HCT116 (cell line): ENCODE results near the gene QRSL1. TPM values are rescaled to one million over a fixed set of nuclear protein-coding genes. Genes with fewer than 3 reads are reported as not detected.

Experiments
- ATAC-seq: fragments of 200-7000 bp; cut with Tn5 transposase; 2 replicates; pipeline ENCODE4 v1.9.1; 2020; ENCODE audit warnings: mild to moderate bottlenecking, moderate library complexity
- BruUV-seq: library from RNA; stranded (reverse); fragments of 400-500 nt; replicated peaks from 2 replicates; lab custom pipeline; 2021; lab: Mats Ljungman, UMichigan
- CTCF ChIA-PET: fragments of 300-600 bp; sonication (Branson Sonifier 250); formaldehyde crosslinking; loops from one replicate; lab custom pipeline; 2021; ENCODE audit warnings: antibody characterized with exemption; lab: Charles Lee
- POLR2A ChIA-PET: fragments of 300-600, 350-600 bp; sonication (Branson Sonifier 250); formaldehyde crosslinking; loops from one replicate; lab custom pipeline; 2021; ENCODE audit warnings: antibody characterized with exemption; lab: Charles Lee
- RAD21 ChIA-PET, 2 experiments: fragments of 300-600 bp; sonication (Branson Sonifier 250); formaldehyde crosslinking; loops; one replicate each; lab custom pipeline; 2023; ENCODE audit warnings: low total read pairs in 2 of 2; ENCODE audit not compliant: uncharacterized antibody in 2 of 2, unreplicated experiment in 2 of 2, low non-redundant PET in 1 of 2; lab: Charles Lee
- DNase-seq: peaks from one replicate; pipeline ENCODE4 v3.0.0-alpha.2; 2010; ENCODE audit warnings: low read depth, low spot score
- H2AFZ ChIP-seq: fragments of 200-600 bp; shearing (Covaris generic), sonication (generic); 2 replicates; pipeline ENCODE4 v1.6.1; 2017; ENCODE audit warnings: low read depth, mixed run types, mixed read lengths, antibody characterized with exemption, low read length; ENCODE audit not compliant: poor library complexity, severe bottlenecking
- H3K27ac ChIP-seq: 2 replicates; pipeline ENCODE4 v1.5.1; 2012; ENCODE audit warnings: low read depth, low read length
- H3K27me3 ChIP-seq: fragments of 200-600 bp; sonication (generic); 2 replicates; pipeline ENCODE4 v1.6.1; 2016; ENCODE audit warnings: mixed run types, low read length, mixed read lengths; ENCODE audit not compliant: insufficient read depth
- H3K36me3 ChIP-seq, 2 experiments: fragments of 200-500 bp in 1 of 2; fragments of 200-600 bp in 1 of 2; sonication (Bioruptor generic) in 1 of 2; sonication (generic) in 1 of 2; 2 replicates each; pipeline versions ENCODE4 v1.5.1 to v1.6.1; 2014 to 2016; ENCODE audit warnings: low read length in 2 of 2, inconsistent platforms in 1 of 2, mixed read lengths in 1 of 2, mixed run types in 1 of 2; ENCODE audit not compliant: insufficient read depth in 2 of 2, control insufficient read depth in 1 of 2
- H3K4me1 ChIP-seq, 2 experiments: fragments of 200-600 bp in 1 of 2; sonication (generic) in 1 of 2; 2 replicates each; pipeline versions ENCODE4 v1.5.1 to v1.6.1; 2012 to 2017; ENCODE audit warnings: low read length in 2 of 2, inconsistent platforms in 1 of 2, mild to moderate bottlenecking in 1 of 2, mixed read lengths in 1 of 2, mixed run types in 1 of 2, moderate library complexity in 1 of 2; ENCODE audit not compliant: insufficient read depth in 2 of 2, control insufficient read depth in 1 of 2
- H3K4me2 ChIP-seq: fragments of 200-600 bp; sonication (generic); 2 replicates; pipeline ENCODE4 v1.6.1; 2017; ENCODE audit warnings: mixed run types, low read length, mixed read lengths
- H3K4me3 ChIP-seq, 2 experiments: fragments of 200-600 bp in 1 of 2; sonication (generic) in 1 of 2; replicated peaks in 1 of 2; 2 replicates each; pipeline ENCODE4 v1.5.1; 2011 to 2016; ENCODE audit warnings: low read length in 2 of 2, control low read depth in 1 of 2, low read depth in 1 of 2, mild to moderate bottlenecking in 1 of 2, mixed read lengths in 1 of 2, mixed run types in 1 of 2
- H3K79me2 ChIP-seq: fragments of 200-600 bp; sonication (generic); 2 replicates; pipeline ENCODE4 v1.6.1; 2017; ENCODE audit warnings: mild to moderate bottlenecking, mixed run types, low read length, moderate library complexity, mixed read lengths; ENCODE audit not compliant: insufficient read depth
- H3K9ac ChIP-seq: fragments of 200-600 bp; sonication (generic); 2 replicates; pipeline ENCODE4 v1.6.1; 2016; ENCODE audit warnings: low read length, mixed read lengths
- H3K9me2 ChIP-seq: fragments of 200-600 bp; sonication (generic), shearing (Covaris generic); 2 replicates; pipeline ENCODE4 v1.6.1; 2017; ENCODE audit warnings: mixed run types, mild to moderate bottlenecking, moderate library complexity; ENCODE audit not compliant: insufficient read depth
- H3K9me3 ChIP-seq, 2 experiments: fragments of 200-500 bp in 1 of 2; fragments of 200-600 bp in 1 of 2; sonication (Bioruptor generic) in 1 of 2; sonication (generic) in 1 of 2; 2 replicates each; pipeline ENCODE4 v1.6.1; 2014 to 2017; ENCODE audit warnings: low read length in 2 of 2, mixed read lengths in 2 of 2, inconsistent platforms in 1 of 2, low read depth in 1 of 2, mild to moderate bottlenecking in 1 of 2, mixed run types in 1 of 2, moderate library complexity in 1 of 2; ENCODE audit not compliant: control insufficient read depth in 1 of 2, insufficient read depth in 1 of 2
- H4K20me1 ChIP-seq: fragments of 200-600 bp; sonication (generic), shearing (Covaris generic); 2 replicates; pipeline ENCODE4 v1.6.1; 2017; ENCODE audit warnings: mixed run types, mild to moderate bottlenecking, moderate library complexity; ENCODE audit not compliant: insufficient read depth
- CEBPB ChIP-seq: IDR thresholded peaks from 2 replicates; pipeline ENCODE4 v1.6.1; 2012; ENCODE audit warnings: low read depth
- EGR1 ChIP-seq: IDR thresholded peaks from 2 replicates; pipeline ENCODE4 v1.6.1; 2012; ENCODE audit warnings: low read depth
- ELF1 ChIP-seq: IDR thresholded peaks from 2 replicates; pipeline ENCODE4 v1.6.1; 2012; ENCODE audit warnings: low read depth, borderline replicate concordance
- EZH2 ChIP-seq: fragments of 200-600 bp; sonication (generic); IDR thresholded peaks from 2 replicates; pipeline ENCODE4 v1.6.1; 2017; ENCODE audit warnings: antibody characterized with exemption, mixed run types
- EZH2phosphoT487 ChIP-seq: fragments of 200-600 bp; IDR thresholded peaks from 2 replicates; pipeline ENCODE4 v1.6.1; 2018; ENCODE audit warnings: antibody characterized with exemption, borderline replicate concordance
- FOSL1 ChIP-seq: IDR thresholded peaks from 2 replicates; pipeline ENCODE4 v1.6.1; 2012; ENCODE audit warnings: low read depth
- POLR2A ChIP-seq: IDR thresholded peaks from 2 replicates; pipeline ENCODE4 v1.7.0; 2011; ENCODE audit warnings: borderline replicate concordance; ENCODE audit not compliant: insufficient read depth, insufficient read length; ENCODE audit errors: extremely low read depth
- POLR2AphosphoS5 ChIP-seq: IDR thresholded peaks from 2 replicates; pipeline ENCODE4 v1.6.1; 2011; ENCODE audit warnings: mild to moderate bottlenecking, low read depth, low read length, moderate library complexity
- RAD21 ChIP-seq: IDR thresholded peaks from 2 replicates; pipeline ENCODE4 v1.6.1; 2012; ENCODE audit warnings: low read depth, mild to moderate bottlenecking
- SIN3A ChIP-seq: IDR thresholded peaks from 2 replicates; pipeline ENCODE4 v1.6.1; 2012; ENCODE audit warnings: low read depth
- SP1 ChIP-seq: IDR thresholded peaks from 2 replicates; pipeline ENCODE4 v1.6.1; 2012; ENCODE audit warnings: low read depth
- TCF7L2 ChIP-seq: IDR thresholded peaks from 2 replicates; pipeline ENCODE4 v1.7.0; 2011; ENCODE audit warnings: borderline replicate concordance, inconsistent platforms; ENCODE audit not compliant: insufficient read depth, insufficient read length; ENCODE audit errors: extremely low read depth
- YY1 ChIP-seq: IDR thresholded peaks from 2 replicates; pipeline ENCODE4 v1.6.1; 2011; ENCODE audit warnings: low read length, low read depth, moderate library complexity, mild to moderate bottlenecking; ENCODE audit not compliant: insufficient replicate concordance; ENCODE audit errors: extremely low read depth
- intact Hi-C: fragments of 100-400 bp; cut with micrococcal nuclease; formaldehyde crosslinking; loops from 2 replicates; pipeline ENCODE4 v1.10.0; 2022
- total RNA-seq: library from RNA; stranded (reverse); gene quantifications from one replicate; pipeline ENCODE4 v1.2.1, GENCODE V29; 2021; ENCODE audit not compliant: unreplicated experiment
- TF ChIP-seq, protein P1 (sequence below): IDR thresholded peaks from 2 replicates; pipeline ENCODE4 v1.6.1; 2012
- TF ChIP-seq, protein P2 (sequence below), 3 experiments: fragments of 200-600 bp in 1 of 3; sonication (generic) in 1 of 3; IDR thresholded peaks in 2 of 3; conservative IDR thresholded peaks in 1 of 3; 2 replicates each; pipeline ENCODE4 v1.5.1; 2012 to 2017; ENCODE audit warnings: low read depth in 2 of 3, low read length in 2 of 3, antibody characterized with exemption in 1 of 3, borderline replicate concordance in 1 of 3, control low read depth in 1 of 3, mild to moderate bottlenecking in 1 of 3, mixed read lengths in 1 of 3, mixed run types in 1 of 3, moderate library complexity in 1 of 3; ENCODE audit not compliant: insufficient read depth in 1 of 3

The QRSL1 gene
- total RNA-seq, 1 experiment from 2014 or later = 16.0 TPM

DNA sequence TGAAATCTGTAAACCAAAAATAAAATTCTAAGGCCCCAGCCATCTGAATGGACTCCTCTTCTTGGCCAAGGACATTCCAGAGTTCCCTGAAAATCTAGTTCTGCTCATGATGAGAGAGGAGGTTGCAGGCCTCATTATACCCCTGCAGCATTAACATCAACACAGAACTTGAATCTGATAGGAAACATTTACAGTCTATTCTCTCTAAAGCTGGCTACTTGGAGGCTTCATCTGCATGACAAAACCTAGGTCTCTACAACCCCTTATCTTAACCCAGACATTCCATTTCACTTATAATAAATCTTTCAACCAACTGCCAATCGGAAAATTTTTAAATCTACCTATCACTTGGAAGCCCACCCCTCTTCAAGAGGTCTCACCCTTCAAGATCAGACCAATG, 15.8 kb upstream of the QRSL1 start (continued):
- no peak for TF ChIP-seq TCF7L2
- TF ChIP-seq, protein P1, sequence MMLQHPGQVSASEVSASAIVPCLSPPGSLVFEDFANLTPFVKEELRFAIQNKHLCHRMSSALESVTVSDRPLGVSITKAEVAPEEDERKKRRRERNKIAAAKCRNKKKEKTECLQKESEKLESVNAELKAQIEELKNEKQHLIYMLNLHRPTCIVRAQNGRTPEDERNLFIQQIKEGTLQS = no peak
- TF ChIP-seq, protein P2, sequence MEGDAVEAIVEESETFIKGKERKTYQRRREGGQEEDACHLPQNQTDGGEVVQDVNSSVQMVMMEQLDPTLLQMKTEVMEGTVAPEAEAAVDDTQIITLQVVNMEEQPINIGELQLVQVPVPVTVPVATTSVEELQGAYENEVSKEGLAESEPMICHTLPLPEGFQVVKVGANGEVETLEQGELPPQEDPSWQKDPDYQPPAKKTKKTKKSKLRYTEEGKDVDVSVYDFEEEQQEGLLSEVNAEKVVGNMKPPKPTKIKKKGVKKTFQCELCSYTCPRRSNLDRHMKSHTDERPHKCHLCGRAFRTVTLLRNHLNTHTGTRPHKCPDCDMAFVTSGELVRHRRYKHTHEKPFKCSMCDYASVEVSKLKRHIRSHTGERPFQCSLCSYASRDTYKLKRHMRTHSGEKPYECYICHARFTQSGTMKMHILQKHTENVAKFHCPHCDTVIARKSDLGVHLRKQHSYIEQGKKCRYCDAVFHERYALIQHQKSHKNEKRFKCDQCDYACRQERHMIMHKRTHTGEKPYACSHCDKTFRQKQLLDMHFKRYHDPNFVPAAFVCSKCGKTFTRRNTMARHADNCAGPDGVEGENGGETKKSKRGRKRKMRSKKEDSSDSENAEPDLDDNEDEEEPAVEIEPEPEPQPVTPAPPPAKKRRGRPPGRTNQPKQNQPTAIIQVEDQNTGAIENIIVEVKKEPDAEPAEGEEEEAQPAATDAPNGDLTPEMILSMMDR (IDR thresholded peaks at IDR 0.05 in 2 of 3, conservative IDR thresholded peaks at IDR 0.05 in 1 of 3; ENCODE audit: borderline replicate concordance in 1 of 3, insufficient read depth in 1 of 3, low read depth in 2 of 3, low read length in 2 of 3) = no peak
- TF ChIP-seq, all 23 proteins: peak for 0

DNA sequence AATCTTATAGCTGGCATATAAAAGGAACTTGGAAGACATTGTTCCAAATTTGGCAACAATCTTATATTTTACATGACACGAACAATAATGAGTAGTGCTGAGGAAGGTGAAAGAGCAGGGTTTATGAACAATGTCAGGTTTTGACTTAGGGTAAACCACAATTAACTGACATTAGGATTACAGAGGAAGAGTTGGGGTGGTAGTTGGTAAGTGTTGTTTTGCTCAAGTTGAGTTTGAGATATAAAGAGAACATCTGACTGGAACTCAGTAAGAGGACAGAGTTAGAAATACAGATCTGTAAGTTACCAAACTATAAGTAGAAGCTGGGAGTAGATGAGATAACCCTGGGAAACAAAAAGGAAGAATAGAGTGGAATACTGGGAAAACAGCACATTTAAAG, 15.2 kb upstream of the QRSL1 start:
- intact Hi-C loops = no loop called here
- H3K27me3 ChIP-seq = no peaks in the 10 kb centered on the region
- CTCF ChIA-PET = no interaction called here
- H2AFZ ChIP-seq = no peak overlapping the region
- no peaks in the 10 kb centered on the region for H3K79me2 ChIP-seq
- no peak for DNase-seq
- POLR2A ChIA-PET = no interaction called here
- H3K36me3 ChIP-seq = no peaks in the 10 kb centered on the region
- BruUV-seq = no TSS peak
- no peak overlapping the region for H3K9ac ChIP-seq
- no peak for ATAC-seq
- H3K9me2 ChIP-seq = no peaks in the 10 kb centered on the region
- H3K4me3 ChIP-seq = no peak overlapping the region
- RAD21 ChIA-PET = no interaction called here
- H3K9me3 ChIP-seq = no peaks in the 10 kb centered on the region
- no peak overlapping the region for H3K4me2 ChIP-seq
- no peaks in the 10 kb centered on the region for H3K4me1 ChIP-seq
- TF ChIP-seq POLR2AphosphoS5 (no peak), RAD21 (no peak), POLR2A (no peak), YY1 (no peak), EZH2 (no peak), SP1 (no peak), FOSL1 (no peak), CEBPB (no peak), ELF1 (no peak), TCF7L2 (no peak), EGR1 (no peak), EZH2phosphoT487 (no peak), SIN3A (no peak)
- TF ChIP-seq, protein P2 (IDR thresholded peaks at IDR 0.05 in 2 of 3, conservative IDR thresholded peaks at IDR 0.05 in 1 of 3; ENCODE audit: borderline replicate concordance in 1 of 3, insufficient read depth in 1 of 3, low read depth in 2 of 3, low read length in 2 of 3) = no peak
- TF ChIP-seq, protein P1 = no peak
- TF ChIP-seq, all 23 proteins: peak for 0
- no peak overlapping the region for H3K27ac ChIP-seq
- no peaks in the 10 kb centered on the region for H4K20me1 ChIP-seq
